Panc1 (cell line): ENCODE data around the gene PRPF31. TPM values are rescaled to one million over a fixed set of nuclear protein-coding genes. Genes with fewer than 3 reads are reported as not detected.

Experiments
- ATAC-seq: fragments of 200-7000 bp; cut with Tn5 transposase; 2 replicates; pipeline ENCODE4 v1.9.1; 2020; ENCODE audit warnings: mild to moderate bottlenecking, moderate library complexity
- BruUV-seq: library from RNA; stranded (reverse); fragments of 400-500 nt; replicated peaks from 2 replicates; lab custom pipeline; 2021; lab: Mats Ljungman, UMichigan
- CTCF ChIA-PET: fragments of 300-600 bp; sonication (Branson Sonifier 250); formaldehyde crosslinking; loops from one replicate; lab custom pipeline; 2022; ENCODE audit warnings: antibody characterized with exemption; lab: Charles Lee
- POLR2A ChIA-PET: fragments of 300-600 bp; sonication (Branson Sonifier 250); formaldehyde crosslinking; loops from one replicate; lab custom pipeline; 2022; ENCODE audit warnings: antibody characterized with exemption; lab: Charles Lee
- DNase-seq: peaks from one replicate; pipeline ENCODE4 v3.0.0-alpha.2; 2010; ENCODE audit warnings: low read depth, low spot score
- H3K27ac ChIP-seq: 2 replicates; pipeline ENCODE4 v1.5.1; 2011; ENCODE audit warnings: mild to moderate bottlenecking, low read length, inconsistent platforms
- H3K27me3 ChIP-seq: fragments of 200-500 bp; sonication (Bioruptor generic); 2 replicates; pipeline ENCODE4 v1.6.0; 2014; ENCODE audit warnings: low read length, inconsistent platforms; ENCODE audit not compliant: control insufficient read depth, insufficient read depth
- H3K36me3 ChIP-seq: fragments of 200-500 bp; sonication (Bioruptor generic); 2 replicates; pipeline ENCODE4 v1.5.1; 2014; ENCODE audit warnings: inconsistent platforms, mild to moderate bottlenecking, low read length, moderate library complexity; ENCODE audit not compliant: control insufficient read depth, insufficient read depth
- H3K4me1 ChIP-seq: 2 replicates; pipeline ENCODE4 v1.5.1; 2011; ENCODE audit warnings: inconsistent platforms, mild to moderate bottlenecking, low read length, moderate library complexity; ENCODE audit not compliant: control insufficient read depth, insufficient read depth
- H3K4me3 ChIP-seq, 2 experiments: 2 replicates each; pipeline ENCODE4 v1.5.1; 2011 to 2012; ENCODE audit warnings: low read depth in 2 of 2, low read length in 2 of 2, mild to moderate bottlenecking in 2 of 2, inconsistent platforms in 1 of 2, moderate library complexity in 1 of 2
- H3K9me3 ChIP-seq: fragments of 200-500 bp; sonication (Bioruptor generic); 2 replicates; pipeline ENCODE4 v1.5.1; 2014; ENCODE audit warnings: low read depth, mild to moderate bottlenecking, inconsistent platforms, low read length, moderate library complexity; ENCODE audit not compliant: control insufficient read depth, insufficient read depth
- POLR2AphosphoS5 ChIP-seq: IDR thresholded peaks from 2 replicates; pipeline ENCODE4 v1.6.1; 2012; ENCODE audit warnings: mild to moderate bottlenecking, low read depth, low read length, moderate library complexity
- SIN3A ChIP-seq: IDR thresholded peaks from 2 replicates; pipeline ENCODE4 v1.6.1; 2012; ENCODE audit warnings: low read depth, mild to moderate bottlenecking, low read length, moderate library complexity, borderline replicate concordance; ENCODE audit not compliant: insufficient read depth
- TCF7L2 ChIP-seq: IDR thresholded peaks from 2 replicates; pipeline ENCODE4 v1.6.1; 2011; ENCODE audit warnings: mild to moderate bottlenecking, low read depth, low read length, inconsistent platforms
- in situ Hi-C: cut with HindIII; loops from 2 replicates; pipeline ENCODE4 v1.10.0; 2016; ENCODE audit warnings: low sequenced_read_pairs, low pct_unique_long_range_greater_than_20kb
- intact Hi-C: fragments of 100-400 bp; cut with micrococcal nuclease; formaldehyde crosslinking; loops from one replicate; pipeline ENCODE4 v1.10.0; 2022; ENCODE audit not compliant: unreplicated experiment
- total RNA-seq: library from RNA; stranded (reverse); gene quantifications from one replicate; pipeline ENCODE4 v1.2.1, GENCODE V29; 2021; ENCODE audit not compliant: unreplicated experiment
- TF ChIP-seq, protein P1 (sequence below), 2 experiments: IDR thresholded peaks; 2 replicates each; pipeline ENCODE4 v1.6.1; 2011 to 2012; ENCODE audit warnings: low read depth in 2 of 2, control low read depth in 1 of 2, low read length in 1 of 2, mild to moderate bottlenecking in 1 of 2, moderate library complexity in 1 of 2; ENCODE audit not compliant: insufficient read depth in 1 of 2
- TF ChIP-seq, protein P2 (sequence below): fragments of 450-650 bp; IDR thresholded peaks from 2 replicates; pipeline ENCODE4 v1.5.1; 2017; ENCODE audit warnings: mild to moderate bottlenecking

The PRPF31 gene
- total RNA-seq, 1 experiment from 2014 or later: 117 TPM

DNA sequence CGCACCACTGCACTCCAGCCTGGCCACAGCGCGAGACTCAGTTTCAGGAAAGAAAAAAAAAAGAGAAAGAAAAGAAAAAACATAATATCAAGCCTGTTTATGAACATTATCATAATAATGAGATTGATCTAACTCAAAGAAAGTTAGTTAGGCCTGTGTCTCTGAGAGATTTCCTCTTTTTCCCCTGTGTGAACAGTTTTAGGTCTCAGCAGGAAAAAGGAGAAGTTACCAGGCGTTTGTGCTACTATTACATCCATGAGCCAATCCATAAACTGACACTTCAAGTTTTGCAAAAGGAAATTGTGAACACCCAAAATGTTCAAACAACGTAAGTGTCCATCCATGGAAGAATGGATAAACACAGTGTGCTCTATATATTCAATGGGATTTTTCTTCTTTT, 38.2 kb upstream of the PRPF31 start:
- Histone ChIP-seq H3K36me3 (no peaks in the 10 kb centered on the region), H3K27ac (no peak overlapping the region), H3K4me1 (no peaks in the 10 kb centered on the region), H3K9me3 (peaks cover 8% of the 10 kb centered on the region), H3K27me3 (no peaks in the 10 kb centered on the region), H3K4me3 (no peak overlapping the region)
- intact Hi-C loops (no loop called here), in situ Hi-C loops (no loop called here)
- TF ChIP-seq POLR2AphosphoS5 (no peak), SIN3A (no peak)
- TF ChIP-seq, protein P1, sequence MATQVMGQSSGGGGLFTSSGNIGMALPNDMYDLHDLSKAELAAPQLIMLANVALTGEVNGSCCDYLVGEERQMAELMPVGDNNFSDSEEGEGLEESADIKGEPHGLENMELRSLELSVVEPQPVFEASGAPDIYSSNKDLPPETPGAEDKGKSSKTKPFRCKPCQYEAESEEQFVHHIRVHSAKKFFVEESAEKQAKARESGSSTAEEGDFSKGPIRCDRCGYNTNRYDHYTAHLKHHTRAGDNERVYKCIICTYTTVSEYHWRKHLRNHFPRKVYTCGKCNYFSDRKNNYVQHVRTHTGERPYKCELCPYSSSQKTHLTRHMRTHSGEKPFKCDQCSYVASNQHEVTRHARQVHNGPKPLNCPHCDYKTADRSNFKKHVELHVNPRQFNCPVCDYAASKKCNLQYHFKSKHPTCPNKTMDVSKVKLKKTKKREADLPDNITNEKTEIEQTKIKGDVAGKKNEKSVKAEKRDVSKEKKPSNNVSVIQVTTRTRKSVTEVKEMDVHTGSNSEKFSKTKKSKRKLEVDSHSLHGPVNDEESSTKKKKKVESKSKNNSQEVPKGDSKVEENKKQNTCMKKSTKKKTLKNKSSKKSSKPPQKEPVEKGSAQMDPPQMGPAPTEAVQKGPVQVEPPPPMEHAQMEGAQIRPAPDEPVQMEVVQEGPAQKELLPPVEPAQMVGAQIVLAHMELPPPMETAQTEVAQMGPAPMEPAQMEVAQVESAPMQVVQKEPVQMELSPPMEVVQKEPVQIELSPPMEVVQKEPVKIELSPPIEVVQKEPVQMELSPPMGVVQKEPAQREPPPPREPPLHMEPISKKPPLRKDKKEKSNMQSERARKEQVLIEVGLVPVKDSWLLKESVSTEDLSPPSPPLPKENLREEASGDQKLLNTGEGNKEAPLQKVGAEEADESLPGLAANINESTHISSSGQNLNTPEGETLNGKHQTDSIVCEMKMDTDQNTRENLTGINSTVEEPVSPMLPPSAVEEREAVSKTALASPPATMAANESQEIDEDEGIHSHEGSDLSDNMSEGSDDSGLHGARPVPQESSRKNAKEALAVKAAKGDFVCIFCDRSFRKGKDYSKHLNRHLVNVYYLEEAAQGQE (IDR thresholded peaks at IDR 0.05; ENCODE audit: insufficient read depth in 1 of 2, low read depth in 2 of 2, low read length in 1 of 2): no peak
- POLR2A ChIA-PET: interaction anchor here (0.7 kb wide), 1 partner anchor 98 kb away, joined by 12 read pairs; no protein-coding TSS in a partner anchor
- DNase-seq (no peak), ATAC-seq (no peak)
- BruUV-seq: no TSS peak
- CTCF ChIA-PET: interaction anchor here (0.7 kb wide), 2 partner anchors 19 to 286 kb away, joined by 6 to 14 read pairs; no protein-coding TSS in a partner anchor

DNA sequence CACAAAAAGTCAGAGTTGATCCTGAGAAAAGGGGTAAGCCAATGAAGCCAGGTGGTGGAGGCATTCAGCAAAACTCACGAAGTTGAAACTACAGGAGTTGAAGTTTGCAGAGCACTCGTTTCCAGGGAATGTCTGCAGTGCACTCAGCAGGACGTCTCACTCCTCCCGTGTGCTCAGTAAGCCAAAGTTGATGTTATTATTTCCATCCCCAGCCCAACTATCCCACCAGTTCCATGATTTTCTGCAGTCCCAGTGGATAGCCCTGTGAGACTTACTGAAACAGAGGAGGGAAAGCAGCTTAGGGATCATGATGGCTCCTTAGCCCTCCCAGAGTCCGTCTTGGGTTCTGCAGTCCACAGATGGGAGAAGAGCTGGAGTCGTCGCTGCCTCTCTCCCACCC, 34.5 kb upstream of the PRPF31 start, which contains the start of gene TARM1:
Gene TARM1 (minus strand): TSS at position 334 of the 400 bp plus-strand sequence. CDS start 25 bp downstream, at position 309.
- ATAC-seq: no peak
- Histone ChIP-seq H3K27ac (no peak within 1 kb of the TSS), H3K27me3 (no peaks in the 10 kb centered on the region), H3K4me1 (no peaks in the 10 kb centered on the region), H3K4me3 (no peak within 1 kb of the TSS), H3K9me3 (peaks cover 23% of the 10 kb centered on the region), H3K36me3 (no peaks in the 10 kb centered on the region)
- intact Hi-C loops: no loop called here
- no TSS peak for BruUV-seq
- no peak for DNase-seq
- in situ Hi-C loops: no loop called here
- TF ChIP-seq, protein P2, sequence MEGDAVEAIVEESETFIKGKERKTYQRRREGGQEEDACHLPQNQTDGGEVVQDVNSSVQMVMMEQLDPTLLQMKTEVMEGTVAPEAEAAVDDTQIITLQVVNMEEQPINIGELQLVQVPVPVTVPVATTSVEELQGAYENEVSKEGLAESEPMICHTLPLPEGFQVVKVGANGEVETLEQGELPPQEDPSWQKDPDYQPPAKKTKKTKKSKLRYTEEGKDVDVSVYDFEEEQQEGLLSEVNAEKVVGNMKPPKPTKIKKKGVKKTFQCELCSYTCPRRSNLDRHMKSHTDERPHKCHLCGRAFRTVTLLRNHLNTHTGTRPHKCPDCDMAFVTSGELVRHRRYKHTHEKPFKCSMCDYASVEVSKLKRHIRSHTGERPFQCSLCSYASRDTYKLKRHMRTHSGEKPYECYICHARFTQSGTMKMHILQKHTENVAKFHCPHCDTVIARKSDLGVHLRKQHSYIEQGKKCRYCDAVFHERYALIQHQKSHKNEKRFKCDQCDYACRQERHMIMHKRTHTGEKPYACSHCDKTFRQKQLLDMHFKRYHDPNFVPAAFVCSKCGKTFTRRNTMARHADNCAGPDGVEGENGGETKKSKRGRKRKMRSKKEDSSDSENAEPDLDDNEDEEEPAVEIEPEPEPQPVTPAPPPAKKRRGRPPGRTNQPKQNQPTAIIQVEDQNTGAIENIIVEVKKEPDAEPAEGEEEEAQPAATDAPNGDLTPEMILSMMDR: no peak
- TF ChIP-seq TCF7L2: no peak
- TF ChIP-seq SIN3A: no peak
- TF ChIP-seq, protein P1 (IDR thresholded peaks at IDR 0.05; ENCODE audit: insufficient read depth in 1 of 2, low read depth in 2 of 2, low read length in 1 of 2): no peak
- TF ChIP-seq POLR2AphosphoS5: no peak
- CTCF ChIA-PET: interaction anchor here (1.5 kb wide), 1 partner anchor 15 kb away, joined by 7 read pairs; no protein-coding TSS in a partner anchor
- POLR2A ChIA-PET: no interaction called here
